WERI-Rb-1 (cell line): ENCODE results near the gene CHRM4.

Experiments
- DNase-seq: peaks from one replicate; pipeline ENCODE4 v3.0.0-alpha.2; 2020
- H3K27ac ChIP-seq: fragments of 250-450 bp; sonication (Bioruptor Pico); 2 replicates; pipeline ENCODE4 v1.5.1; 2020; ENCODE audit warnings: mild to moderate bottlenecking, moderate library complexity
- H3K27me3 ChIP-seq: fragments of 250-450 bp; sonication (Bioruptor Pico); 2 replicates; pipeline ENCODE4 v1.5.1; 2021; ENCODE audit warnings: mild to moderate bottlenecking, low read depth, moderate library complexity; ENCODE audit not compliant: insufficient read depth, severe bottlenecking
- H3K36me3 ChIP-seq: fragments of 250-450 bp; sonication (Bioruptor Pico); 2 replicates; pipeline ENCODE4 v1.5.1; 2020; ENCODE audit warnings: mild to moderate bottlenecking, moderate library complexity
- H3K4me3 ChIP-seq: 2 replicates; pipeline ENCODE4 v1.5.1; 2011; ENCODE audit warnings: low read depth, mild to moderate bottlenecking, control low read depth, low read length
- H3K9me3 ChIP-seq: fragments of 250-450 bp; sonication (Bioruptor Pico); 2 replicates; pipeline ENCODE4 v1.5.1; 2021; ENCODE audit warnings: mild to moderate bottlenecking, moderate library complexity; ENCODE audit not compliant: severe bottlenecking
- CTCF ChIP-seq: IDR thresholded peaks from 2 replicates; pipeline ENCODE4 v1.5.1; 2011; ENCODE audit warnings: low read depth, mild to moderate bottlenecking, control low read depth, inconsistent platforms, low read length

Gene CHRM4

GRCh38 chr11:46350695-46351094 lies 40.9 kb downstream of the CHRM4 start:
- H3K36me3 ChIP-seq = peaks cover 21% of the 10 kb centered on the region
- H3K27ac ChIP-seq = no peak overlapping the region
- DNase-seq = no peak
- H3K9me3 ChIP-seq = no peaks in the 10 kb centered on the region
- H3K27me3 ChIP-seq = no peaks in the 10 kb centered on the region
- no peak for TF ChIP-seq CTCF
- H3K4me3 ChIP-seq = no peak overlapping the region

GRCh38 chr11:46348566-46349401 lies 42.8 kb downstream of the CHRM4 start:
- TF ChIP-seq CTCF = no peak
- no peaks in the 10 kb centered on the region for H3K27me3 ChIP-seq
- peaks cover 15% of the 10 kb centered on the region for H3K36me3 ChIP-seq
- H3K4me3 ChIP-seq = peak overlapping the region; percentile 70
- no peak for DNase-seq
- H3K9me3 ChIP-seq = no peaks in the 10 kb centered on the region
- H3K27ac ChIP-seq = no peak overlapping the region

DNA sequence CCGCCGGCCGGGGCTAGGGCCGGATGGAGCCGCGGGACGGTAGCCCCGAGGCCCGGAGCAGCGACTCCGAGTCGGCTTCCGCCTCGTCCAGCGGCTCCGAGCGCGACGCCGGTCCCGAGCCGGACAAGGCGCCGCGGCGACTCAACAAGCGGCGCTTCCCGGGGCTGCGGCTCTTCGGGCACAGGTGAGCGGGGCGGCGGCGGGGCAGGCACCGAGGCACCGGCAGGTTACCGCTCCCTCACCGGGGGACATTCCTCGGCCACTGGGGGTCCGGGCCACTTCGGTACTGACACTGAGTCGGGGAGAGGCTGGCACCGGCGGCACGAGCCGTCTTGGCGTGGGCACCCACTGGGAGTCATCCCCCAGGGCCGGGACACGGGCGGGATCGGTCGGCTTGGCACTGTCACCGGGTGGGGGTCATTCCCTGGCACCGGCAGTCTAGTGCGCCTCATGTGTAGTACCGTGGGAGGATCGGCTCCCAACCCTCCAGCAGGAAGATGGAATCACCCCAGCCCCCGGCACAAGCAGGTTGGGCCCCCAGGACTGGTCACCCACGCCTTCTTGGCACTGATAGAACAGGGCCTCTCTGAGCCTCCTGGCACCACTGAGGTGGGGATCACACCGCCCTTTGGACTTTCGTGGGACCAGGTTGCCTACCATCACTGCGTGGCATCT lies 43.8 kb downstream of the CHRM4 start:
- H3K36me3 ChIP-seq = peaks cover 8% of the 10 kb centered on the region
- no peak for DNase-seq
- TF ChIP-seq CTCF = no peak
- peak overlapping the region; percentile 72 for H3K27ac ChIP-seq
- H3K4me3 ChIP-seq = peak overlapping the region; percentile 70
- no peaks in the 10 kb centered on the region for H3K27me3 ChIP-seq
- no peaks in the 10 kb centered on the region for H3K9me3 ChIP-seq

DNA sequence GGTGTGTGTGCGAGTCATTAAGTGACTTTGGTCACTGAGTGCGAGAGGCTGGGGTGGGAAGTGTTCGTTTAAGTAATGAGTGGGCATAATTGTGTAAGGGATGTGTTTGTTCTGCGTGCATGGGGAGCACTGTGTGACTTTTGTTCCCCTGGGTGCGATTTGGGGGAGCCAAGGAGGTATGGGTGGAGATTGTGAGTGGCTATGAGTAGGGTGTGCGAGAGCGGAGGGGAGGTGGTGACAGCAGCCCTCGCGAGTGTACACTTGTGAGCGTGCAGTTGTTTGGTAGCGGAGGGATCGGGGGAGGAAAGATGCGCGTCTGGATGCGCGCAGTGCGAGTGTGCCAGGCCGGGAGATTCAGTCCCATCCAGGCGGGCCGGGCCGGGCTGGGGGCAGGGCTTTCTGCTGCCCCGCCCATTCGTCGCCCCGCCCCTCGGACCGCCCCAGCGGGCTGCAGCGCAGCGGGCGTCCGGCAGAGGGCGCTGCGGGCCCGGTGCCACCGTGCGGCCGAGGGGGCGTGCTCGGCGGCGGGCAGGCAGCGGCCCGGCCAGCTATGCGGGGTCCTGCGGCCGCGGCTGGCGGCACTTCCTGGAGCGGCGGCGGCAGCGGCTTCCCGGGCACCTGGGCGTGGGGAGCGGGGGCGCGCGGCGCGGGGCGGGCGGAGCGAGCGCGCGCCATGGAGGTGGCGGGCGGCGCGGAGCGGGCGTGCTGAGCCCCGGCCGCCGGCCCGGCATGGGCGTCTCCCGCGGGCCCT lies 44.5 kb downstream of the CHRM4 start, which contains the start of gene DGKZ:
TSS of gene DGKZ (plus strand) at position 578 of the 751 bp plus-strand sequence. CDS start 197 bp downstream, outside the sequence.
- Histone ChIP-seq H3K36me3 (peaks cover 6% of the 10 kb centered on the region), H3K4me3 (peak within 1 kb of the TSS; percentile 70), H3K9me3 (no peaks in the 10 kb centered on the region), H3K27ac (peak within 1 kb of the TSS; percentile 72), H3K27me3 (no peaks in the 10 kb centered on the region)
- peak; percentile 72 for TF ChIP-seq CTCF
- peak; percentile 81 for DNase-seq

DNA sequence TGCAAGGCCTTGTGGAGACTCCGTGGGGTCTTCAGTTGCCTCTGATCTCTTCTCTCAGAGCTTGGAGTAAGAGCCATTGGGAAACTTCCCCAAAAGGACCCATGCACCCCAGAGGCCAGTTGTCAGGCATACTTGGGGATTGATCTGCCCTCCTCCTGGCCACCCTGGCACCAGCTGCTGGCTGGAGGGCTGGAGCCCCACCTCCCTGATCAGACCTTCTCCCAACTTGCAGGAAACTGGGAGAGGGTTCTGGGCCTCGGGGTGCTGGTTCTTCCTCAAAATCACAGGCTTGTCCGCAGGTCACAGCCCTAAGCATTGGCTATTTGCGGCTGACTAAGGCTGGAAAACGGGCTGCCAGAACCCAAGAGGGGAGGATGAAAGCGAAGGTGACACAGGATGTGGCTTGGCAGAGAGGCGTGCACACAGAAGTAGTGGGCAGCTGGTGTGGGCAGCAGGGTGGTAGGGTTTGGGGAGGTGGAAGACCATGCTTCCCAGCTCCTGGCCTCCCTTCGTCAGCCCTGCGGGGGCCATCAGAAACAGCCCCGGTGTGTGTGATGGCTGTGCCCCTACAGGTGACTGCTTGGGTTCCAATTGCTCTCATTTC lies 45.6 kb downstream of the CHRM4 start:
- H3K27ac ChIP-seq = peak overlapping the region; percentile 71; the same call in 1 of the 2 replicates
- peaks cover 6% of the 10 kb centered on the region for H3K36me3 ChIP-seq
- TF ChIP-seq CTCF = no peak
- no peak for DNase-seq
- H3K27me3 ChIP-seq = no peaks in the 10 kb centered on the region
- no peaks in the 10 kb centered on the region for H3K9me3 ChIP-seq
- no peak overlapping the region for H3K4me3 ChIP-seq
